Measurements from ENCODE around the gene ARMC5.
"Not testable (repeated sequence)": the region's sequence is repeated elsewhere in the genome, so short reads cannot be mapped to it uniquely, and the experiment has no call there.

The ARMC5 gene

DNA sequence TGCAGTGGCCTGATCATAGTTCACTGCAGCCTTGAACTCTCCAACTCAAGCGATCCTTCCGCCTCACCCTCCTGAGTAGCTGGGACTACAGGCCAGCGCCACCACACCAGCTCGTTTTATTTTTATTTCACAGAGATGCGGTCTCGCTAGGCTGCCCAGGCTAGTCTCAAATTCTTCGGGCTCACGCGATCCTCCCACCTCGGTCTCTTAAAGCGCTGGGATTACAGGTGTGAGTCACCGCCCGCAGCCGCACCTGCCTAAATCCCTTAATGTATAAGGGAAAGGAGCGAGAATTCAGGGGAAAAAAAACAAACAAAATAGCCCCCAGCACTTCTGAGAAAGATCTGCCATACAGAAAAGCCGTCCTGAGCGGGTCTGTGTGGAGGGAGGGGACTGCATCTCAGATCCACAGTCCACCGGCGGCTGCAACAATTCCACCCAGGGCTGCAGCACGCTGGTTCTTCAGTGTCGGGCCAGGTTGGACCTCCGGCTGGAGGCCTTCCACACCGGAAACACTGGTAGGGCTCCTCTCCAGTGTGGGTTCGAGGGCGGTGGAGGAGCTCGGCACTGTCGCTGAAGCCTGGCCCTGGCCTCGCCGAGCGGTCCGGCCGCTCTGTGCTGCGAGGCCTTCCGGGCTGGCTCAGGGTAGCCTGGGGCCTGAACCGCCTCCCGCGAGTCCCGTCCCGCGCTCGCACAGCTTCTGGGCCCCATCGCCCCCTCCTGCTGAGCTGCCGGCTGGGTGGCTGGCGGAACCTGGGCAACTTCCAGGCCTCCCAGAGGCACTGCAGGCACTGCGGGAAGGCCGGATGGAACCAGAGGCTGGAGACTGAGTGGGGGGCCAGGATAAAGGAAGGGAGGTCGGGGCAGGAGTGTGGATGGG, 23.7 kb upstream of the ARMC5 start:
- DNase-seq (ENCODE audit: low read depth), result no peak

DNA sequence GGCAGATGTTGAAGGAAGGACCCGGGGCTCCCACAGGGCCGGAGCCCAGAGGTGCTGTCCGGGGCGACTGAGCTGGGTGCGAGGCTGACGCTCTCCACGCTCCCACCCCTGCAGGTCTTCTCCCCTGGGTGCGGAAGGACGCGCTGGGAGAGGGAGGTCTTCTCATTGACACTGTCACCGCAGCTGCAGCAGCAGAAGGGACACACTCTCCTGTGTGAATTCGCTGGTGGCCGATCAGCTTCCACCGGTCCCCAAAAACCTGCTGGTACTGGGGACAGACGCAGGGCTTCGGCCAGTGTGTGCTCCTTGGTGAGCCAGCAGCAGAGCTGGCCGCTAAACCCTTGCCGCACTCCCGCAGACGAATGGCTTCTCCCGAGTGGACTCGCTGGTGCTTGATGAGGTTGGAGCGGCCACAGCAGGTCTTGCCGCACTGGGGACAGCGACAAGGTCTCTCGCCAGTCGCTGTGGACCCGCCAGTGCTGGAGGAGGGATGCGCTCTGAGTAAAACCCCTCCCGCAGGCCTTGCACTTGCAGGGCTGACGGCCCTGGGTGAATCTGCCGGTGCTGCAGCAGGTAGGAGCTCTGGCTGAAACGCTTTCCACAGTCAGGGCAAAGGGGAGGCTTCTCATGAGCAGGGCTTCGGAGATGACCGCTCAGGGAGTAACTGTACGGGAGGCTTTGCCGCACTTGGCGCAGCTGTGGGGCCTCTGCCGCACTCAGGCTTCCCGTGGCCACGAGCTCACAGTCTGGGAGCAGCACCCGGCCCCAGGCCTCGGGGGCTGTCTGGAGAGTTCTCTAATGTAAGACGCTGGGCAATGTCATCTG, 22.9 kb upstream of the ARMC5 start:
- no peak for DNase-seq (ENCODE audit: low read depth)

DNA sequence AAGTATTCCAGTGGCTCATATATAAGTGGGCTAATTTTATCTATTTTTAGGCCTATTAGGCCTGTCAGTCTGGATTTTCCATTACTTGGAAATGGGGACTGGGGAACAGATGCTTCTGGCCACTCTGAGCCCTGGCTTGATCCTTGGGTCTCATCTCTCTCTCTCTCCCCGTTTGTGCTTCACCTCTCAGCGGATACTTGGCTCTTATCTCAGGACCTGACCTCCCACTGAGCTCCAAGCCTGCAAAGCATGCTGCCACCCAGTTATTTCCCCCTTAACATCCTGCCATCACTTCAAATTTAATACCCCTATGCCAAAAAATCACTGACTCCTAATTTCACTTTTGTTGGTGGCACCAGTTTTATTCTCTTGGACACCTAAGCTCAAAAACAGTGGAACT, 20.9 kb upstream of the ARMC5 start:
- DNase-seq (ENCODE audit: low read depth), result no peak

DNA sequence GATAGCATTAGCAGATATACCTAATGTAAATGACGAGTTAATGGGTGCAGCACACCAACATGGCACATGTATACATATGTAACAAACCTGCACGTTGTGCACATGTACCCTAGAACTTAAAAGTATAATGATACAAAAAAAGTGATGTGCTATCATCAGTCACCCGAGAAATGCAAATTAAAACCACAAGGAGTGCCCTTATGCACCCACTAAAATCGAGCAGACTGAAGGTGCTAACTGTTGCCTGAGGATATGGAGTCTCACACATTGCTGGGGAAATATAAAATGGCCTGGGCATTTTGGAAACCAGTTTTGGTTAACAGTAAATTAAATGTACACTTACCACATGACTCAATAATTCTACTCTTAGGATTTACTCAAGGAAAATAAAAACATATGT, 20.3 kb upstream of the ARMC5 start:
- not testable (repeated sequence) for DNase-seq (ENCODE audit: low read depth)

DNA sequence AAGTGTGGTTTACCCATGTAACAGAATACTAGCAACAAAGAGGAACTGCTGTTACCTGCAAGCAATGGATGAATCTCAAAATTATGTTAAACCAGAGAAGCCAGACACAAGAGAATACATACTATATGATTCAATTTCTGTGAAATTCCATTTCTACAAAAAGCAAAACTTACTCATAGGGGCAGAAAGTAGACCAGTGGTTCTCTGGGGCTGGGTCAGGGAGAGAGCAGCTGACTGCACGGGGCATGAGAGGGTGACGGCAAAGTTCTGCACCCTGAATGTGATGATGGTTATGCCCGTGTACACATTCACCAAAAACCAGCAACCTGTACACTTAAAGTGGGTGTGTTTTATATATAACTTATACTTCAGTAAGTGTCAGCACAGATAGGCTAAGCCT, 19.8 kb upstream of the ARMC5 start:
- DNase-seq (ENCODE audit: low read depth), result no peak

DNA sequence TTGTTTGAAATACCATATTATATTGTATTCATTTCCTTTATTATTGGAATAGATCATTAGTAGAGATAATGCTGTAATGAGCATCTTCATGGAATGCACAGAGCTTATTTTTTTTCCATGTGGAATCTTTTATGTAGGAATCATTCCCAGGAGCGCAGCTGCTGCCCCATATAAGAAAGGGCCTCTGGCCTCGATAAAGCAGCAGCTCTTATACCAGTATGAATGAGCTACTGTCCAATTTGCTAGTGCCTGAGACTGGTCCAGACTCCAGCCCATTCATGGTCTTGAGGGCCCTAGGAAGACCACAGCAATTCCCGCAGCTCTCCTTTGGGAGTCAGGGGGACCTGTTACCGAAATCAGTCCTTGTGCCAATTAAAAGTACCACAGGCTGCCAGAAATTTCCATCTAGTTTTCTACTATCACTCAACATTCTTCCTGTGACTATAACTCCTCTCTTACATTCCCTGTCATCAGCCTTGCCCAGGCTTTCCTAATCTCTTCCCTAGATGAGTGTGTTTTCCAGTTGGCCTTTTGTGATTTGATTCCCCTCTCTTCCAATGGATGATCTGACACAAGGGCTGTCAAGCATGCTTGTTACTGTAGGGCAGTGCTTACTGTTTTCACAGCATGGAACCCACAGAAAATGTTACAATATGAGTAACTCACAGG, 18.7 kb upstream of the ARMC5 start:
- no peak for DNase-seq (ENCODE audit: low read depth)

DNA sequence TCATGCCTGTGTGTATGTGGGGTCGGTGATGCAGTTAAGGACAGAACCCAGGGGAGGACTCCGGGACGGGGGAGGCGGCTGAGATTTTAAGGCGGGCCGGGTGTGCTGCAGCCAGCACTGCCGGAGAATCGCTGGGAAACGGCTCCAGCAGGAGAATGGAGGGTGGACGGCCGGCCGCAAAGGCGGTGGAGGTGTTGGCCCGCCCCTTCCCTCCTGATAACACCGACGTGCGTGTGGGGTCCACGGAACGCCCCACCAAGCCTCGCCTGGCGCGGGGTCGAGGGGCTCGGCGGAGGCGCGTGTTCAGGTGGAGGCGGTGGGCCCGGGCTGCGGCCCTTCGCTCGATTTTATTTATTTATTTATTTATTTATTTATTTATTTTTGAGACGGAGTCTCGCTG, 17.3 kb upstream of the ARMC5 start:
- no peak for DNase-seq (ENCODE audit: low read depth)

DNA sequence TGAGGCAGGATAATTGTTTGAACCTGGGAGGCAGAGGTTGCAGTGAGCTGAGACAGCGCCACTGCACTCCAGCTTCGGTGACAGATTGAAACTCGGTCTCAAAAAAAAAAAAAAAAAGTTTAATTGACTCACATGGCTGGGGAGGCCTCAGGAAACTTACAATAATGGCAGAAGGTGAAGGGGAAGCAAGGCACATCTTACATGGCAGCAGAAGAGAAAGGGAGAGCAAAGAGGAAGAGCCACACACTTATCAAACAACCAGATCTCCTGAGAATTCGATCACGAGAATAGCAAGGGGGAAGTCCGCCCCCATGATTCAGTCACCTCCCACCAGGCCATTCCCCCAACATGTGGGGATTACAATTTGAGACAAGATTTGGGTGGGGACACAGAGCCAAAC, 13.4 kb upstream of the ARMC5 start:
- not testable (repeated sequence) for DNase-seq (ENCODE audit: low read depth)

DNA sequence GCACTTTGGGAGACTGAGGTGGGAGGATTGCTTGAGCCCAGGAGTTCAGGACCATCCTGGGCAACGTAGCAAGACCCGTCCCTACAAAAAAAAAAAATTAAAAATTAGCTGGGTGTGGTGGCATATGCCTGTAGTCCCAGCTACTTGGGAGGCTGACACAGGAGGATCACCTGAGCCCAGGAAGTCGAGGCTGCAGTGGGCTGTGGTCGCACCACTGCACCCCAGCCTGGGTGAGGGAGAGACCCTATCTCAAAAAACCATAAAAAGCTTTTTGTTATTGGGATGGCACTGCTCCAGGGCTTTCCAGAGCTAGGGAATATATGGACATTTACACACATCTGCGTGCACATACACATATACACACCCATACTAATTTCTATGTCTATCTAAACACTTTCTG, 8.1 kb upstream of the ARMC5 start:
- no peak for DNase-seq (ENCODE audit: low read depth)

DNA sequence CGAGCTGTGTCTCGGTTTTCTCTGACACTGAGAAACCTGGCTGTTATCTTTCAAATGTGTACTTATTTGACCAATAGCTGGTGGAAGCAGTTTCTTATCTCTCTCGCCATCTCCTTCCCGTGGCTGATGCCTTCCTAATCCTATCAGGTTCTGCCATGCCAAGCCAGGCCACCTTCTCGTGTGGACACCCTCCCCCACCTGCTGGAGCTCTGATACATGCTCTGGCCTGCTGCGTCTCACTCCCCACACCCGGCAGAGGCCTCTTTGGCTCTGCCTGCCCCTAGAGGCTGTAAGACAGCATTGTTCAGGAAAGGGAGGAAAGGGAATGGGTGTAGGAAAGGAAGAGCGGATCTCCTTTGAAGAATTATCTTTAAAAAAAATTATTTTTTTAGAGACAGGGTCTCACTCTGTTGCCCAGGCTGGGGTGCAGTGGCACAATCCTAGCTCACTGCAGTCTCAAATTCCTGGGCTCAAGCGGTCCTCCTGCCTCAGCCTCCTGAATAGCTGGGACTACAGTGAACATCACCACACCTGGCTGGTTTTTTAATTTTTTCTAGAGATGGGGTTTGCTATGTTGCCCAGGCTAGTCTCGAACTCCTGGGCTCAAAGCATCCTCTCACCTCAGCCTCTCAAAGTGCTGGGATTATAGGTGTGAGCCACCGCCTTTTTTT, 7.5 kb upstream of the ARMC5 start:
- DNase-seq (ENCODE audit: low read depth), result peak; percentile 68

DNA sequence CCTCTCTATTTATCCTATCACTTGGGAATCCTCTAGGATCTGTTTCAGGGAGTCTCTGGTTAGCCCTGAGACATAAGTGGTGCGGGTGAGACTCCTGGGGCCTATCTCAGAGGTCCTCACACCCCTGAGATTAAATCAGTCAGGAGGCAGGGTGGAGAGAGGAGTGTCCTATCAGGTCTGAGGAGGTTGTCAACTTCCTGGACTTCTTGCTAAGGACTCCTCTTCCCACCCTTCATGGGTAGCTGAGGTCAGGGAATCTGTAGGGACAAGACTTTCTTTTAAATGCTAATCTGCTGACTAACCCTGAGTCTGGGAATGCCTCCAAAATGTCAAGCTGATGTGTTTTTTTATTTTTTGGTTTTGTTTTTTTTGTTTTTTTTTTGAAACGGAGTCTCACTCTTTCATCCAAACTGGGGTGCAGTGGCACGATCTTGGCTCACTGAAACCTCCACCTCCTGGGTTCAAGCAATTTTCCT, 6.6 kb upstream of the ARMC5 start:
- peak; percentile 90 for DNase-seq (ENCODE audit: low read depth)

DNA sequence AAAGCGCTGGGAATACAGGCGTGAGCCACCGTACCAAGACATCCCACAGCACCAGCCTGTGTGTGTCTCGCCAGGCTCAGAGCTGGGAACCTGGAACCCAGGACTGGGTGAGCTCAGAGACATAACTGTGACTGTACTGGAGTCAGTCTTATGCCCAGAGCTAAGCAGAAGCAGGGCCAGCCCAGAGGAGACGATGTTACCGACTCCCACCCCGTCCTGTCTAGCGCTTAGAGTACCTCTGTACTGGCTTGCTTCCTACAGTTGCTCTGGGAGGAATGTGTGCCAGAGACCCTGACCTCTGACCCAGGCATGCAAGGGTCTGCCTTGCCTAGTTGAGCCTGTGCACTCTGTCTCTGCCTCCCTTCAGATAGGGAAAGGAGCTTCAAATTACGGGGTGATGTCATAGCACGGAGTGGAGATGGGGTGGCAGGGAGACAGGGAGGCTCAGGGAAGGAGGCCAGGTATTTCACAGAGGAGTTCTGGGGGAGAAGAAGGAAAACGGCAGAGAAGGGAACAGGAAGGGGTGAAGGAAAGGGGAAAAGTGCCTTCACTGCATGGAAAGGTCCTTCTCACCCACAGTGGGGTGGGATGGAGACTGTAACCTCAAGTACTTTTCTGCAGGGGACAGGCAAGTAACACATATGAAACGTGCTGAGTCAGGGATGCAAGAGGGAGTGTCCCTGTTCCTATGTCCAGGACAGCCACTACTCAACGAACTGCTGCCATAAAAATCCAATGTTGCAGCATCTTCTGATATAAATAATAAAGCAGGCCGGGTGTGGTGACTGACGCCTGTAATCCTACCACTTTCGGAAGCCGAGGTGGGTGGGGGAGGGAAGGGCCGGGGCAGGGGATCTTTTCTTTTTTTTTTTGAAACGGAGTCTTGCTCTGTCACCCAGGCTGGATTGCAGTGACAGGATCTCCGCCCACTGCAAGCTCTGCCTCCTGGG, 5.8 kb upstream of the ARMC5 start:
- DNase-seq (ENCODE audit: low read depth), result peak; percentile 84

DNA sequence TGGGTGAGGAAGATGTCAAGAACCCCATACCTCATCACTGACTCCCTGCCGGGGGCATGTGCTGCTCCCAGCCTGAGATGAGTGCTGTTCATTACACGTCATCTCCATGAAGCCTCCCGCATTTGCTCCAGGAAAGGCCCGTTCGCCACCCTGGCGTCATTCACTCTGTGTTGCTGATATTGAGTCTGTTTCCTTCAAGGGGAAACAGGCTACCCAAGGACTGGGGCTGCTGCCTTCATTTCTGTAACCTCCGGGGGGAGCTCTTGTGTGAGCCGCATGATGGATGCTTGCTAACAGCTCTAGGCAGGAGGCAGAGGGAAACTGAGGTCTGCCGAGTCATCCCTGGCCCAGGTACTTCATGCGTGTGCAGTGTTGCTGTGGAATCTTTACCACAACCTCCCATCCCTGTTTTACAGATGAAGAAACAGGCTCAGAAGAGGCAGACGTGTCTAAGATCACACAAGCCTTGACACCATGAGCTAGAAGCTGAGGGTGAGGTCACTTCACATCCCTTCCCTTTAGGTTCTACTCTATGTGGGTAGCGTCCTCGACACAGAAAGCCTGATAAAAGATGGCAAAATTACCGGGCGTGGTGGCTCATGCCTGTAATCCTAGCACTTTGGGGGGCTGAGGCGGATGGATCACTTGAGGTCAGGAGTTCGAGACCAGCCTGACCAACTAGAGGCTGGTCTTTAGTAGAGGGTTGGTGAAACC, 3.5 kb upstream of the ARMC5 start:
- DNase-seq (ENCODE audit: low read depth), result no peak

DNA sequence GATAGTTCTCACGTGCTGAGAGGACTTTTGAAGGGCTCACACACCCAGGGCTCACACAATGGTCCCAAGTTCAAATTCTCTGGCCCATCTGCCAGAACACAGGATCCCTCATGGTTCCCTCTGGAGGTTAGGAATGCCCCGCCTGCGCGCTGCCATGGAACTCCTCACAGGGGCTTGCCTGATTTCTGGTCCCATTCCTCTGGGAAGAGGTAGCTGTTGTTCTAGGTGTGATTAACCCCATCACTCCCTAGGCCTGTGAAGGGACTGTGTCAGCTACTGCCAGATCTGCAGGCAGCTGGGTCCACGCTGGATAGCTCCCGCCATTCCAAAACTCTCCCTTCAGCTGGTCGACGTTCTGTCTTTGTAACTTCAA, 2.3 kb upstream of the ARMC5 start:
- DNase-seq (ENCODE audit: low read depth), result no peak

DNA sequence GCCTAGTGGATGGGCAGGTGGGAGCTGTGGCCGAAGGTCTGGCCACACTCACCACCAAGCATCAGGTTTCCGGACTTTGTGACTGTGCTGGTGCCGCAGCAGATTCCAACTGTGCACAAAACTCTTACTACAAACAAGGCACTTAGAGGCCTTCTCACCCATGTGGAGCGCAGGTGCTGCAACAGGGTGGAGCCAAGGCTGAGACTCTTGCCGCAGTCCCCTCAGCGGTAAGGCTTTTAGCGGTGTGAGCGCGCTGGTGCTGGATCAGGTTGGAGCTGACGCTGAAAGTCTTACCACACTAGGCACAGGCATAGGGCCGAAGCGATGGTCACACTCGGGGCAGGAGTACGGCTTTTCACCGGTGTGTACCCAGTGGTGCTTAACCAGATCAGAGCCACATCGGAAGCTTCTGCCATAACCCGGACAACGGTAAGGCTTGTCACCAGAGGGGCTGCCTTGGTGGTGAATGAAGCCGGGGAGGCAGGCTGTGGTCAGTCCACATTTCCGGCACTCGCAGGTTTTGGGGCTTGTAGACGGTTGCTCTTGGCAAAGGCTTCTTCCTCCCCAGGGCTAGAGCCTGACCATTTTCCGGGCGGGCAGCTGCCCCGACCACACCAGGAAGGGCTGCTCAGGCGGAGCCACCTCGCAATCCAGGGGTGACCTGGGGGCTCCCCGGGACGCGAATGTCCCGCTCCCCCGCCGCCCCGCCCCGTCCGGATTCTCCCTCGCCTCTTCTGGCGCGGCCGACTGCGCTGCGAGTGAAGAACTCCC, 1.0 kb upstream of the ARMC5 start:
- DNase-seq (ENCODE audit: low read depth), result peak; percentile 33

DNA sequence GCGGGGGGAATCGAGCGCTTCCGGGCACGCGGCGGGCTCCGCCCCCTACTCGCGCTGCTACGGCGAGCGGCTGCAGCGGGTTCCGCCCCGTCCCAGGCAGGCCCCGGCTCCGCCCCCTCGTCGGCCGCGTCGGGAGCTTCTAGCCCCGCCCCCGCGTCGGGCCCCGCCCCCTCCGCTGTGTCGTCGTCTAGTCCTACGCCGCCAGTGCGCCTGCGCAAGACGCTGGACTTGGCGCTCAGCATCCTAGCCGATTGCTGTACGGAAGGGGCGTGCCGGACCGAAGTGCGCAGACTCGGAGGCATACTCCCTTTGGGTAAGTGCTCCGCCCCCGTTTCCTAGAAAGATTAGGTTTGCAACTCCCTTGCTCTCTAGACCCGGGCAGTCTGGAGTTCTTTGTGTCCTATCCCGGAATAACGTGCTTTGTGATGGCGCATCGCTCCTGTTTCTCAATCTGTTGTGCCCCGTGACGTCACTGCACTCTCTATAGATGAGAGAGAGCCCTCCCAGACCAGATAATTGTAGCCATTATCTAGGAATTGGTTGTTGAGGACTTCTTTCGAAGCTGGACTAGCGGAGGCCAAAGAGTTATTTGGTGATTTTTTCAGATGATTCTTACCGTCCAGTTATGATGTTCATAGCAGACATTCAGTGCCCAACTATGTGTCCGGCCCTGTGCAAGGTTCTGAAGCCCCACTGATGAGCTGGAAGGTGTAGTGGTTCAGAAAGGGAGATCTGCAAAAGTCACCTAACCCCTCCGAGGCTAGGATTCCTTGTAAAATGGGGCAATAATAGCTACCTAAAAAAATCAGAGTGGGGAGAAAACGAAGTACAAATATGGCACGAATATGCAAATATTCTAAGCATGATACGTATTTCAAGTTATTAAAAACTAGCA, 633 bp downstream of the ARMC5 start:
- DNase-seq (ENCODE audit: low read depth), result peak; percentile 99

DNA sequence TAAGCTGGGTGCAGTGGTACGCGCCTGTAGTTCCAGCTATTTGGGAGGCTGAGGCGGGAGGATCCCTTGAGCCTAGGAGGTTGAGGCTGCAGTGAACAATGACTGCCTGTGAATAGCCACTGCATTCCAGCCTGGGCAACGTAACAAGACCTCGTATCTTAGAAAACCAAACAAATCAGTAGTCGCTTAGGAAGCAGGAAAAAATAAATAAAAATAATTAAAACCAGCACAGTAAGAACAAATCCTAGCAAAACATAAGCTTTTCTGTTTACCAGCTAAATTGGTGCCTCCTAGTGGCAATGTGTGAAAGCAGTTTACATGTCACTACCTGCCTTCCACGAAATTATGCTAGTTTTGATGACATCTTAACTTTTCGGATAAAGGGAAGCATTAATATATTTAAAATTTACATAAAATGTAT, 1.3 kb downstream of the ARMC5 start:
- peak; percentile 92 for DNase-seq (ENCODE audit: low read depth)

DNA sequence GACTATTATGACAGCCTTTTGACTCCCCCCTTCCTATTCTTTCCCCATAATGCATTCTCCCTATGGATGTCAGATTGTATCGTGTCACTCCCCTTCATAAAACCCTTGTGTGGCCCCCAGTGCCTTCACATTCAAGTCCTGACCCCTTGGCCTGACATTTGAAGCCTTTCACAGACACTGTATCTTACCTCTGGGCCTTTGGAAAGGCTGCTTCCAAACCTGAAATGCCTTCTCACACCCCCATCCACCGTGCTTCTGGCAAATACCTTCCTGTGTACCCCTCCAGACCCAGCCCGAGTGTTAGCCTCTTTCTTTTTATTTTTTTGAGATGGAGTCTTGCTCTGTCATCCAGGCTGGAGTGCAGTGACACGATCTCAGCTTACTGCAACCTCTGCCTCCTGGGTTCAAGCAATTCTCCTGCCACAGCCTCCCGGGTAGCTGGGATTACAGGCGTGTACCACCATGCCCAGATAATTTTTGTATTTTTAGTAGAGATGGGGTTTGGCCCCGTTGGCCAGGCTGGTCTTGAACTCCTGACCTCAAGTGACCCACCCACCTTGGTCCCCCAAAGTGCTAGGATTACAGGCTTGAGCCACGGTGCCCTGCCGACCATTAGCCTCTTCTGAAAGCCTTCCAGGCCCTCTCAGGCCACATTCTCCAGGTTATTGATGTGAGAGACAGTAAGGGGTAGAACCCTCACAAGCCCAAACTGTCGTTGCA, 2.1 kb downstream of the ARMC5 start:
- DNase-seq (ENCODE audit: low read depth), result no peak
